HG03354 (cell line): ENCODE data around the gene TLNRD1.
A peak's percentile ranks its signal among the peaks of the same experiment; 100 is the strongest.

Source experiments
- ATAC-seq: cut with Tn5 transposase; IDR thresholded peaks from one replicate; pipeline ENCODE4 v1.9.1; 2021; ENCODE audit warnings: mild to moderate bottlenecking; ENCODE audit not compliant: unreplicated experiment, poor library complexity, severe bottlenecking

The TLNRD1 gene

DNA sequence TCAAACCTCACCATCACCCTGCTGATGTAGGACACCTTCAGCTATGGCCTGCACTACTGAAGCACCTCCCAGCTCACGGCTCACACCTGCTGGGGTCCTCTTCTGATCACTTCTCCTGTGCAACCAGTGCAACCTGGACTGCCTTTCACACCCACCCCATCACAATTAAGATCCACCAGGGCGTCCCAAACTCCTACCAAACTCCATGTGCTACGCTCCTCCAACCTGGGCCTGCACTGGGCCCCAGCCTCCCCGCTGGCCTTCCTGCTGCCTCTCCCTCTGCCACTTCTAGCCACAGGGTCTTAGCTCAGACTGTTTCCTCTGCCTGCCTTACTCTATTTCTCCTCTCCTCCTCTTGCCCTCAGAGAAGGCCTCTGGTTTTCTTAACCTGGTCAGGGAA lies 23.9 kb upstream of the TLNRD1 start:
- no peak for ATAC-seq

DNA sequence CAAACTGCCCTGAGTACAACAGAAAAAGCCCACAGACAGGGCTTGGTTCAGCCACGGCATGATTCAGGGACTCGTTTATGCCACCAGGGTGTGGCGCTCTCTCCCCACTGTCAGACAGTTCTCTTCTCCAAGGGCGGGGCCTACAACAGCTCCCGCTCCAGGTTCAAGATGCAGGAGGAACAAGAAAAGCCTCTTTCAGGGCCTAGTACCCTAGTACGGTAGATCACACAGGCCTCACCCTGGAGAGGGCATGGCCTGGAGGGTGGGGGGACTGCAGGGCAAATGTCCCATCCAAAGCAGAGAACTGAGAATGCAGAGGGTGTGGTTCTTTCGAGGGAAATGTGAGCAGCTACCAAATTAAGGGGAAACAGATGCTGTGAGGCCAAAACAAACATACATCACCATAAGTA lies 23.1 kb upstream of the TLNRD1 start:
- ATAC-seq = no peak

DNA sequence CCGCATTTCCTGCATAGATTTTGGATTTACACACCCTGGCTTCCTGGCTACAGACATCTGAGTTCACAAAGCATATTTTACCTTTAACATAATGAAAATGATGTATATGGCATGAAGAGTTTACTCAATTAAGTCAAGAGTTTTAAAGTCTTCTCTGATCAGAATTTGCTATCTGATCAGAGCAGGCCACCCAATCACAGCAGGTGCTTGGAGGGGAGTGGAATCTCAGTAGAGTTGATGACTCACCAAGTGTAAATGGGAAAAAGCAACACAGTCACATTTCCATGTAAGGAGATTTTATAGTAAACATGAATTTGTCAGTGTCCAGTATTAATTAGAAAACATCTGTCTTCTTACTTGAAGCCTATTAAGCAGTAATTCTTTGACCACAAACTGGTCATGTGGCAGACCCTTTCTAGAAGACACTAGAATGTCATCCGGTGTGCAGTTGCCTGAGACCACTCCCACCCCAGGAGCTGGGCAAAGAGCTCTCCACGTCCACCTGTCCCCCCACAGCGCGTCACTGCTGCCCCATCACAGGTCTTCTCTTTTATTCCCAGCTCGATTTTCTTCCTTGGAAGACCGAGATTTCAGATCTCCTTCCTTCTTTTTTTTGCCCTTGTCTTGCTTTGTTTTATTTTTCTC lies 21.9 kb upstream of the TLNRD1 start:
- no peak for ATAC-seq

DNA sequence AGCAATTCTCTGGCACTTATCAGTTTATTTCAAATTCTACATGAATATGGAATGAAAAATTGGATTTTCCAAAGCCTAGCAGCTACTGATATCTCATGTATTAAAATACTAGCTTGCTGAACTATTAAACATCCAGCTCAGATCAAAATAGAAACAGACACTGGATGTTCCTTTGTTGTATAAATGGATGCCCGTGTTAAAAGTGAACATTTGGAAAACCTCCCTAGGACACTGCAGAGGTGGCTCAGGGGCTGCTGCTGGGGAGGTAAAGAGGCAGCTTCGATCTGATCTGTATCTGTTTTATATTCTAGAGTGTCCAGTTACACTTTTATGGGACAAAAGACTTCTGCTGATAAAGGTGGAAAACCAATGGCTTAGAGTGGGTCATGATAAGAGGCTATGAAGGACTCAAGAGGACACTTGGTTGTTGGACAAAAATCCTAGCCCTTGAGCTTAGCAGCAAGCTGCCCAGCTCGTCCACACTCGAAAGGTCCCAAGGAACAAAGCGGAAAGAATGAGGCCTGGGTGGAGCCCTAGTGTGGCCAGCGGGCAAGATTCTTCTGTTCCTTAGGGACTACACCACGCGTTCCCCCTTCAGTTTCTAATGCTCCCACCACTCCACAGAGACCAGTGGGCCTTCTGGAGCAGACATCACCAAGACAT lies 21.1 kb upstream of the TLNRD1 start:
- no peak for ATAC-seq

DNA sequence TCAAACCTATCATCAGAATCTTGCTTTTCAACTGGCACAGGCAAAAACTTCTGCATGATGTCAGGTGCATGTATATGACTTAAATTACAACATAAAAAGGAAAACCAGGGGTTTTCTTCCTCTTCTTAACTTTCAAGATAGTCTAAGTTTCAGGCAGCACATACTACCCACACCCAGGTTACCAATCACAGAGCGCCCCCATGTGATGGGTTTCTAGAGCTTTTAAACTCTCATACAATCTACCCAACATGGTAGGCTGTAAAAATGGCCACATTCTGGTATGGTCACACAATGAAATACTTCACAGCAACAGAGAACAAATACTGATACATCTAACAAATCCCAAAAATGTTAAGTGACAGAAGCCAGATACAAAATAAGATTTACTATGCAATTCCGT lies 18.5 kb upstream of the TLNRD1 start:
- ATAC-seq = no peak

DNA sequence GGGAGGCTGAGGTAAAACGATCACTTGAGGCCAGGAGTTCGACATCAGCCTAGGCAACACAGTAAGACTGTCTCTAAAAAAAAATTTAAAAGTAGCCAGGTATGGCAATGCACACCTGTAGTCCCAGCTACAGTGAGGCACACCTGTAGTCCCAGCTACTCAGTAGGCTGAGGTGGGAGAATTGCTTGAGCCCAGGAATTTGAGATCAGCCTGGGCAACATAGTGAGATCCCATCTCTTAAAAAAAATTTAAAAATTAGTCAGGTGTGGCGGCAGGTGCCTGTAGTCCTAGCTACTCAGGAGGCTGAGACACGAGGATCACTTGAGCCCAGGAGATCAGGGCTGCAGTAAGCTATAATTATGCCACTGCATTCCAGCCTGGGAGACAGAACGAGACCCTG lies 17.9 kb upstream of the TLNRD1 start:
- ATAC-seq = no peak

DNA sequence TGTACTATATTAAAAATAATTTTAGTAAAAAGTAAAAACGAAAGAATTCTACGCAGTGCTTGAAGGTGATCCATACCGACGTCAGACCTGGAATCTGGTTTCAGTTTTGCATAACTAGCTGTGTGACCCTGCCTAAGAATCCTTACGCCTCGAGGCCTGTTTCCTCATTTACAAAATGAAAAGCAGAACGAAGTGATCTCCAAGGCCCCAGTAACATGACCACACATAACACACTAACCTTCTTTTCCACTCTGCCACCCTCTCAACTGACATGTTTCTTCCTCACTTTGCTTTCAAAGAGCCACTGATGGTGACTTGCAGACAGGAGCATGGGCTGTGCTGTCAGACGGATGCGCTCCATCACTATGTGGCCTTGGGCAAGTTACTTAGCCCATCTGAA lies 15.9 kb upstream of the TLNRD1 start:
- ATAC-seq = no peak

DNA sequence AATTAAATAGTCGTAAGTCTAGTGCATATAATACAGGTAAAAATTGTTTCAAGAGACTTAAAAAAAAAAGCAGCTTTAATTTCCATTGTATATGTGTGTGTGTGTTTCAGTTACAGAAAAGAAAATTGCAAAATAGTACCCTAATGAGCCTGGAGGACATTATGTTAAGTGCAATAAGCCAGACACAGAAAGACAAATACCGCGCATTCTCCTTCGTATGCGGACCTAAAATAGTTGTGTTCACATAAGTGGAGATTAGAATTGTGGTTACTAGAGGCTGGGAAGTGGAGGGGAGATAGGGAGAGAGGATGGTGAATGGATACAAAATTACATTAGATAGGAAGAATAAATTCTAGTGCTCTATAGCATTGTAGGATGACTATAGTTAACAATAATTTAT lies 14.7 kb upstream of the TLNRD1 start:
- no peak for ATAC-seq

DNA sequence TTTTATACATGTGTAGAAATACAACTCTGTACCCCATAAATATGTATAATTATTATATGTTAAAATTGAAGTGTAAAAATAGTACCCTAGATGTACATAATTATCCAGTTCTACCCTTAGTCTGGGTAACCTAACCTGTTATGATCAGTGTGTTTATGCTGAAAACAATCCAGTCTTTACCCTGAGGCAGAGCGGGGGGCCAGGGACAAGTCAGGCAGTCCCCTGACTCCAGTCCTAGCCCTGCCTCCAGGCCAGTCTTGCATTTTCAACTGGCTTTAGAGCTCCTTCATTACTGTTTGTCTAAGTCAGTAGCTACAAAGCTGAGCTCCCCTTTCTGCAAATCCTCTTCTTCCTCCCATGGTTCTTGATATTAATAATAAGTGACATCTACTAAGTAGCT lies 14.2 kb upstream of the TLNRD1 start:
- no peak for ATAC-seq

DNA sequence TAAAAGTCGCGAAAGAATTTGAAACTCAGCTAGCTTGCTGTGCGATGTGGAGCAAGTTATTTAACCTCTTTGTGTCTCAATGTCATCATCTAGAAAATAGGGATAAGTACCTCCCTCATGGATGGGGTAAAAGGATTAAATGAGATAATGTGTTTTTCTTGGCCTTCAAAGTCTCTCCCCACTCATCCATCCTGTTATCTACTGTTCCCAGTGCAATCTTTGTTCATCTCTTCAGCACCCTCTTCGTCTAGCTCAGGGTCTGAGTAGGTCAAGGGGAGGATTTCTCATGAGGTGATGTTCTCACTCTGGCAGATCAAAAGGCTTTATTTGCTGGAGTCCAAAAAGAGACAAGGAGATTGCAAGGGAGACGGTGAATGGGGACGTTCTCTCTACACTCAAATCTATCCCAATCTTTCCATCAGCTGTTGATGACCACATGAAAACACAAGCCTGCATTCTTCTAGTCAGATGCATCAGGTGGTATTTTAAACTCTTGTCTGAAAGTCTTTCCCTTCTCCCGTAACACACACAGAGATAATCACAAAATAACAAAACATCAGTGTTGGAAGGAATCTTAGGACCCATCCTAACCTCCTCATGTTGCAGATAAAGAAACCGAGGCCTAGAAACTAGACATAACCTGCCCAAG lies 12.5 kb upstream of the TLNRD1 start:
- ATAC-seq = no peak

DNA sequence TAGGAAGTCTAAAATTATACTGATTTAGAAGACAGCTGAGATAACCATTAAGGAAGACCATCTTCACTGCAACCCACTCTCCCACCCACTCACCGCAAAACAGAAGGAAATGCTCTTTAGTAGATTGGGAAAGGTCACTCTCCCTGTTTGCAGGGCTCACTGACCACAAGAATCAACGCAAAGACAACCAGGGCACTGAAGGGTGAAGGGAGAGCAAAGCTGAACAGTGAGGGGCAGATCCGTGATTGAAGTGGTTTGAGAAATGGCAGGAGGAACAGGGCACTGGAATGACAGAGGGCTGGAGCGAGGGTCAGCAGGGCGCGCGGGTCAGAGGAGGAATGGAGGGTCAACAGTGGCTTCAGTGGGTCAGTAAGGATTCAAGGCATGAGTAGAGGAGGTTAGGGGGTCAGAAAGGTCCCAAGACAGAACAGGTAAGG lies 11.6 kb upstream of the TLNRD1 start:
- peak; percentile 10 for ATAC-seq

DNA sequence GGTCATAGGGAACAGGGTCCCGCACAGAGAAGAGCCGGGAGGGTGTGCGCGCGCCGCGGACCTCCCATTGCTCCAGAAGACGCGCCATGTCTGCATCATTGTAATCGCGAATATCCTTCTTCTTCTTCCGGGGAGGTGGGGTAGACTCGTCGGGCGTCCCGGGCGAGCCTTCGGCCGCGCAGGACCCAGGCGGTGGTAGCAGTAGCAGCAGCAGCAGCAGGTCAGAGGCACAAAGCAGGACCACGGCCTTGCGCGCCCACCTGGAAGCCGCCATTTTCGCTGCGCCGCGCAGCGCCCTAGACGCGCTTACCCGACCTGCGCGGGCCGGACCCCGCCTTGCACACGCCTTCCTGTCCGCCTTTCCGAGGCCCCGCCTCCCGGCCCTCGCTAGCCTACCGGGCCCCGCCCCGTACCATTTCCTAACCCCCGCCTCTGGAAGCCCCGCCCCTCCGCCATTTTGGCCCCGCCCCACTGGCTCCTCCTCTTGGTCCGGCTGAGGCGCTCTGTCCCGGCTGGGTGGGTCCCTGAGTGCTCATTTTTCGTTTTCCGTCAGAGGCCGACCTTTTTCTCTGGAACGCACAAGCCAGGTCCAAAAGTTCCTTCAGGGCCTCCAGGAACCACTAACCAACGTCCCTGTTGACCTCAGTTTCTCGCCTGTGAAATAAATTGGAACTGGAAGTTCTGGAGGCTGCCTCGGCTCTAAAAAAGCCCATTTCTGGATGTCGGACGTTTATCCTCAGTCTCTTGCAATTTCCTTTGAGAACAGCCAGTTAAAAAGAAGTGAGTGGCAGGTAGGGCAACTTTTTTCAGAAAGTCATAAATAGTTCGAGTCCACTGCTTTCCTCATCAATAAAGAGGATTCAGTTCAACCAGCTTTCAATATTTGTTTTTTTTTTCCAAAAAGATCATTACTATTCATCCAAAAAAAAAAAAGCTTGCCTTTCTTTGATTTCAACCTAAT lies 10.9 kb upstream of the TLNRD1 start, which contains the start of gene MESD:
MESD (minus strand) TSS at position 302 of the 961 bp plus-strand sequence; CDS start at position 274, 28 bp downstream.
- ATAC-seq = peak; percentile 97

DNA sequence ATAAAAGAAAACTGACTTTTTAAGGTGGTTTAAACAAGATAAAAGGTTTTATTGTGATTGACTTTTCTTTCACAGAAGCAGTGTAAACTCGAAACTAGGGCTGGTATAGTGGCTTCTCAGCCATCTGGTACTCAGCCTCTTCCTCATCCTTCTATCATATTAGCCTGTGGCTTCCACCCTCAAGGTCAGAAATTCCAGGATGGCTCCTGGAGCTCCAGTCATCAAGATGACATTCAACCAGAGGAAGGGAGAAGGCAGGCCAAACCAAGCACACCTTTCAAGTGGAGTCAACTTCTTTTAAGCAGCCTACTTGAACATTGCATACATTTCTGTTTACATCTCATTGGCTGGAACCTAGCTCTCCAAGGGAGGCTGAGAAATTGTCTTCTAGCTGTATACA lies 9.8 kb upstream of the TLNRD1 start:
- ATAC-seq = no peak

DNA sequence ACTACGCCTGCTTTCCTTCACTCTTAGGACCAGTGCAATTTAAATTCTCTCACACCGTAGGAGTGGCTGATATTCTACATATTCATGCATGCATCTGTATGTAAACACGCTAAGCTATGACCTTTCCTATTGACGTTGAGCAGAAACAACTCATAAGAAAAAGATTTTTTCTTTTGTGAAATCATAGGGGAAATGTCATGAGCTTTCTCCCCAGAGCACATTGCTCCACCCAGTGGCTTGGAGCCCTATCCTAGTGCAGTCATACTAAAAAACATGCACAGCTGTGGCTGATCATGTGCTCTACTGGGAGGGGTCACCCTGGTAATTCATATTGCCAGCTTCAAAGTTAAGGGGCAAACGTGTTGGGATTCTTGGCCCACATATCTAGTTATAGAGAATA lies 9.3 kb upstream of the TLNRD1 start:
- no peak for ATAC-seq

DNA sequence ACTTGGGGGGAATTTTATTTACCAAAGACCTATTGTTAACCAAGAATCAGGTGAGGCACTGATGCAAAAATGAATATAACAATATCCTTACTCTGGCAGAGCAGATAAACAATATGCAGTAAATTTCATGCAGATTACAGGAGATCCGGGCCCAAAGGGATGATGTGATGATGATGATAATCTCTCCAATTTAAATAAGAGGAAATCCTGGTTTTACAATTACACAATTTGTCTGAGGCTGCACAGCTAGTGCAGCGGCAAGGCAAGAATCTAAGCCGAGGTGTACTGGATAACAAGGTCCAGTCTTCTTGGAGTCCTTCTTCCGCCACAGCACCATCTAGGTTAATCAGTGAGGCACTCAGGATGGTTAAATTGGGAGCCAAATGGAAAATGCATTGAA lies 8.7 kb upstream of the TLNRD1 start:
- ATAC-seq = no peak

DNA sequence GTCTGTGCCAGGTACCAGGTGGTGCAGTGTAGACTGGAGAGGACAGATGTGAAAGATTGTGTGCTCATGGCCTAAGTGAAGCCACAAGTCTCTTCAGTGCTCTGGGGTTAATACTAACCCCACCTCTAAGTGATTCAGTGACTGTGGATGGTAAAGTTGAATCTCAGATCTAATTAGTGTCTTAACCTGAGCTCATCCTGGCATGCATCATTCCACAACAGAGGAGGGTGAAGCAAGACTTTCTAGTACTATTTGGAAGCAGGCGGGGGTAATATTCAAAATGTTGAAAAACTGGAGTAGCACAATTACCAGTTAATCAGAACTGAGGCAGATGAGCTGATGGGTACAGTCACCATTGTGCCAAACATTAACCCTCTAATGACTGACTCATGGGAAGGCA lies 8.3 kb upstream of the TLNRD1 start:
- ATAC-seq = no peak

DNA sequence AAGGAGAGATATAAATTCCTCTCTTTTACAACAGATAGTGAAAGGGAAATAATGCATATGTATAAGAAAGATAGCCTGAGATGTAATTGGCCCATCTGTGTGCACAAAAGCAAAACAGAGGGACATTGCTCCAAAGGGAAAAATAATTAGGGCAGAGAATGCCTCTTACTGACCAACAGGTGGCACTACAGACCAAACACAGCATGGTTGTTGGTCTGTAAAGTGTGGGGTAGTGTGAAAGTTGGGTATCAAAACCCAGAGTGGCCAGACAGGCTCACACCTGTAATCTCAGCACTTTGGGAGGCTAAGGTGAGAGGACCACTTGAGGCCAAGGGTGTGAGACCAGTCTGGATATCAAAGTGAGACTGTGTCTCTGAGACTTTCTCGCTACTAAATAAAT lies 4.5 kb upstream of the TLNRD1 start:
- ATAC-seq = no peak

DNA sequence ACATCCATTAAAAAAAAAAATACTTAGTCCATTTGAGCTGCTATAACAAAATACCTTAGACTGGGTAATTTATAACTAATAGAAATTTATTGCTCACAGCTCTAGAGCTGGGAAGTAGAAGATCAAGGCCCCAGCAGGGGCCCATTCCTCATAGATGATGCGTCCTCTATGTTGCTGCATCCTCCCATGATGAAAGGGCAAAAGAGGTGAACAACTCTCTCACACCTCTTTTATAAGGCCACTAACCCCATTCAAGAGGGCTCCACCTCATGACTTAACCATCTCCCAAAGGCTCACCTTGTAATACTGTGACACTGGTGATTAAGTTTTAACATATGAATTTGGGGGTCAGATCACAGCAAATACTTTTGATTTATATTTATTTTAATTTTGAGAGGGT lies 3.0 kb upstream of the TLNRD1 start:
- ATAC-seq = no peak

DNA sequence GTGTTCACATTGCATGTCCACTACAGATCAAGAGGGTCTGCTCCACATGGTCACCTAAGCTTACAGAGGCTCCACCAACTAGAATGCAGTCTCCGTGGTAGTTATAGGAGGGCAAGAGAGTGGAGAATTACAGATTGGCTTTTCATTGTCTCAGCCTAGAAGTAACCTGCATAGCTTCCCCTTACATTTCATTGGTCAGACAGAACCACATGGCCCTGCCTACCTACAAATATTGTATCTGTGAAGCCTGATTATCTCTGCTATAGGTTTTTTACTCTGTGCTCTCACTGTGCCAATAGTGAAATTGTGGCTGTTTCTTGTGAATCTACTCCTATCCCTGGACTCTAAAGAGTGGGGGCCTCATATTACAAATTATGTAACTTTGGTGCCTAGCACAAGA lies 2.5 kb upstream of the TLNRD1 start:
- ATAC-seq = no peak

DNA sequence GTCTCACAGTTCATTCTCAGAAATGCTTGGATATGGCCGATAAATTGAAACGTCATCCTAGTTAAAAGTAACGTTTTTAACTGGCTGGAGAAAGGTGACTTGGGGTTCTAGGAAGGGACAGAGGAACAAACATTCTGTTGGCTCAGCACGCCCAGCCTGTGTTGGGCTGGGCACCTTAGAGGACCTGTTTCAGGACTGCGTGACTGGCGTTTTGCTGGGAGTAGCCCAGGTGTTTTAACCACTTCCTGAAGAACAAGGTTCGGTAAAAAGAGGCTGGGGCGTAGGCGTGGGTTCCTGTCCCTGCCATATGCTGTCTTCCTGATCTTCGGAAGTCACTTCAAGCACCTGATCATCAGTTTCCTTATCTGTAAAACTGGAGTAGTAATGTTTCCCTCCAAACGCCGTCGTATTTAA lies 1.1 kb upstream of the TLNRD1 start:
- ATAC-seq = peak; percentile 30
